Heart left ventricle (tissue), 13 donors: ENCODE results near the gene SORCS2.

Source experiments
- CTCF ChIP-seq, 12 donors: fragments of 200-600 bp; sonication (generic) in 4 of 12; IDR thresholded peaks; one replicate each; pipeline versions ENCODE4 v1.5.0 to v1.8.0; 2018 to 2022; ENCODE audit warnings: antibody characterized with exemption in 12 of 12, mild to moderate bottlenecking in 5 of 12
- POLR2A ChIP-seq, 2 donors: fragments of 450-650 bp; IDR thresholded peaks; one replicate each; pipeline ENCODE4 v1.6.1; 2017; ENCODE audit warnings: antibody characterized with exemption in 2 of 2, mild to moderate bottlenecking in 2 of 2, moderate library complexity in 2 of 2
- donor health status: ischemic (EF 13 %, LVEDD 7.1; RV severe dilation, severe dysfunction).
- donor health status: DM: no; HTN: yes; CAD: no.
- donor health status: DM: no; HTN: no; CAD: no.
- donor health status: ischemic (EF 25% LVEDD 6.9; RV normal size, moderate dysfunction).
- donor health status: ischemic (EF 25% LVEDD 5.7; RV mildly dilated, moderate dysfunction).
- donor health status: ischemic (EF 35%, LVEDD 5.7; RV mildly dilated, moderate dysfunction).
- donor health status: nonischemic (EF 11% LVEDD 7.7; RV severe dilation, severe dysfunction).
- donor health status: DM: yes; HTN: yes; CAD: no.
- donor health status: PGD.
- donor health status: ischemic (EF 29% LVEDD 5.4; RV normal size, mild dysfunction).
- donor health status: nonischemic (EF 23%, LVEDD 6.1; RV moderate dilation, normal function).

- TF ChIP-seq CTCF (IDR thresholded peaks at IDR 0.05) (no peak), POLR2A (IDR thresholded peaks at IDR 0.05) (no peak)
Measured at GRCh38 chr4:7294176-7294756, 101.9 kb downstream of the SORCS2 start.
